Esophagus muscularis mucosa (tissue), 4 donors: ENCODE measurements around the gene GRPEL2. TPM values are rescaled to one million over a fixed set of nuclear protein-coding genes. Genes with fewer than 3 reads are reported as not detected.

Experiments used
- DNase-seq: peaks from one replicate; pipeline ENCODE4 v3.0.0-alpha.2; 2017; ENCODE audit errors: extremely low spot score
- H3K27ac ChIP-seq, 4 donors: fragments of 200-600 bp; sonication (generic); replicated peaks in 1 of 4; 1 replicate in 3 of 4; 2 replicates in 1 of 4; pipeline ENCODE4 v1.5.1; 2016 to 2019; ENCODE audit warnings: mild to moderate bottlenecking in 1 of 4
- H3K27me3 ChIP-seq, 4 donors: fragments of 200-600 bp; sonication (generic); one replicate each; pipeline versions ENCODE4 v1.5.1 to v1.6.0; 2016 to 2019
- H3K36me3 ChIP-seq, 4 donors: fragments of 200-600 bp; sonication (generic); one replicate each; pipeline ENCODE4 v1.5.1; 2016 to 2019
- H3K4me1 ChIP-seq, 4 donors: fragments of 200-600 bp; sonication (generic); one replicate each; pipeline ENCODE4 v1.5.1; 2016 to 2019
- H3K4me3 ChIP-seq, 4 donors: fragments of 200-600 bp; sonication (generic); 1 replicate in 2 of 4; 2 replicates in 2 of 4; pipeline ENCODE4 v1.5.1; 2016 to 2019; ENCODE audit warnings: mild to moderate bottlenecking in 4 of 4, moderate library complexity in 1 of 4
- H3K9me3 ChIP-seq, 4 donors: fragments of 200-600 bp; sonication (generic); 1 replicate in 3 of 4; 2 replicates in 1 of 4; pipeline ENCODE4 v1.5.1; 2016 to 2019
- EP300 ChIP-seq: sonication (generic); formaldehyde crosslinking; IDR thresholded peaks from one replicate; pipeline ENCODE4 v1.6.1; 2017; ENCODE audit warnings: antibody characterized with exemption
- POLR2A ChIP-seq: fragments of 450-650 bp; IDR thresholded peaks from one replicate; pipeline ENCODE4 v1.6.1; 2017; ENCODE audit warnings: antibody characterized with exemption, moderate library complexity, mild to moderate bottlenecking, low read depth
- POLR2AphosphoS5 ChIP-seq, 2 donors: sonication (generic); formaldehyde crosslinking; IDR thresholded peaks; one replicate each; pipeline ENCODE4 v1.6.1; 2017; ENCODE audit warnings: antibody characterized with exemption in 2 of 2
- WGBS: methylation state at CpG from one replicate; pipeline ENCODE4 v1.1.5; 2018; 5-methylcytosine and 5-hydroxymethylcytosine counted together
- intact Hi-C: fragments of 100-400 bp; cut with DNase I; formaldehyde crosslinking; loops from one replicate; pipeline ENCODE4 v1.15.1; 2023
- total RNA-seq, 4 donors: library from RNA; depleted of rRNA; stranded (reverse); fragments of >200 nt; gene quantifications; one replicate each; pipeline versions ENCODE4 v1.1.0 to v1.2.1, GENCODE V29; 2016
- TF ChIP-seq, protein P1 (sequence below), 3 experiments: fragments of 200-600 bp in 2 of 3; fragments of 450-650 bp in 1 of 3; sonication (generic) in 2 of 3; IDR thresholded peaks; one replicate each; pipeline ENCODE4 v1.5.1; 2017 to 2019; ENCODE audit warnings: antibody characterized with exemption in 3 of 3, mild to moderate bottlenecking in 2 of 3, moderate library complexity in 1 of 3

GRPEL2 gene
- total RNA-seq, 4 donors from 2014 or later: 7.8 to 14.9 (median 8.7) TPM

DNA sequence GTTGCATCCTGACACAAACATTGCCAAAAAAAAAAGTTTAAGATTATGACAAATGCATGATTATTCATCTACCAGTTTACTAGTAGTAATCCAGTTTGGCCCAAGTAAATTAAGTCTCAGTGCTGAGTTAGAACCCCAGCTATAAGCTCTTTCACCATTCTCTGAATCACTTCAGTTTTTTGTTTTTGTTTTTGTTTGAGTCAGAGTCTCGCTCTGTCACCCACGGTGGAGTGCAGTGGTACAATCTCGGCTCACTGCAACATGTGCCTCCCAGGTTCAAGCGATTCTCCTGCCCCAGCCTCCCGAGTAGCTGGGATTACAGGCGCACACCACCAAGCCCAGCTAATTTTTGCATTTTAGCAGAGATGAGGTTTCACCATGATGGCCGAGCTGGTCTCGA is 11.1 kb downstream of the GRPEL2 start:
- H3K27me3 ChIP-seq: no peaks in the 10 kb centered on the region
- H3K27ac ChIP-seq: no peak overlapping the region
- peaks cover 10 to 22% (median 17%) of the 10 kb centered on the region in 4 donors for H3K4me1 ChIP-seq
- no peak for DNase-seq
- H3K36me3 ChIP-seq: peaks cover 7 to 39% (median 29%) of the 10 kb centered on the region in 4 donors
- WGBS: 94% methylated on average over 8 of the region's 8 CpGs
- H3K9me3 ChIP-seq: no peaks in the 10 kb centered on the region
- intact Hi-C loops: no loop called here
- H3K4me3 ChIP-seq: no peak overlapping the region
- TF ChIP-seq EP300: no peak
- TF ChIP-seq POLR2AphosphoS5 (IDR thresholded peaks at IDR 0.05): no peak
- no peak for TF ChIP-seq POLR2A
- TF ChIP-seq, protein P1, sequence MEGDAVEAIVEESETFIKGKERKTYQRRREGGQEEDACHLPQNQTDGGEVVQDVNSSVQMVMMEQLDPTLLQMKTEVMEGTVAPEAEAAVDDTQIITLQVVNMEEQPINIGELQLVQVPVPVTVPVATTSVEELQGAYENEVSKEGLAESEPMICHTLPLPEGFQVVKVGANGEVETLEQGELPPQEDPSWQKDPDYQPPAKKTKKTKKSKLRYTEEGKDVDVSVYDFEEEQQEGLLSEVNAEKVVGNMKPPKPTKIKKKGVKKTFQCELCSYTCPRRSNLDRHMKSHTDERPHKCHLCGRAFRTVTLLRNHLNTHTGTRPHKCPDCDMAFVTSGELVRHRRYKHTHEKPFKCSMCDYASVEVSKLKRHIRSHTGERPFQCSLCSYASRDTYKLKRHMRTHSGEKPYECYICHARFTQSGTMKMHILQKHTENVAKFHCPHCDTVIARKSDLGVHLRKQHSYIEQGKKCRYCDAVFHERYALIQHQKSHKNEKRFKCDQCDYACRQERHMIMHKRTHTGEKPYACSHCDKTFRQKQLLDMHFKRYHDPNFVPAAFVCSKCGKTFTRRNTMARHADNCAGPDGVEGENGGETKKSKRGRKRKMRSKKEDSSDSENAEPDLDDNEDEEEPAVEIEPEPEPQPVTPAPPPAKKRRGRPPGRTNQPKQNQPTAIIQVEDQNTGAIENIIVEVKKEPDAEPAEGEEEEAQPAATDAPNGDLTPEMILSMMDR (IDR thresholded peaks at IDR 0.05): no peak

DNA sequence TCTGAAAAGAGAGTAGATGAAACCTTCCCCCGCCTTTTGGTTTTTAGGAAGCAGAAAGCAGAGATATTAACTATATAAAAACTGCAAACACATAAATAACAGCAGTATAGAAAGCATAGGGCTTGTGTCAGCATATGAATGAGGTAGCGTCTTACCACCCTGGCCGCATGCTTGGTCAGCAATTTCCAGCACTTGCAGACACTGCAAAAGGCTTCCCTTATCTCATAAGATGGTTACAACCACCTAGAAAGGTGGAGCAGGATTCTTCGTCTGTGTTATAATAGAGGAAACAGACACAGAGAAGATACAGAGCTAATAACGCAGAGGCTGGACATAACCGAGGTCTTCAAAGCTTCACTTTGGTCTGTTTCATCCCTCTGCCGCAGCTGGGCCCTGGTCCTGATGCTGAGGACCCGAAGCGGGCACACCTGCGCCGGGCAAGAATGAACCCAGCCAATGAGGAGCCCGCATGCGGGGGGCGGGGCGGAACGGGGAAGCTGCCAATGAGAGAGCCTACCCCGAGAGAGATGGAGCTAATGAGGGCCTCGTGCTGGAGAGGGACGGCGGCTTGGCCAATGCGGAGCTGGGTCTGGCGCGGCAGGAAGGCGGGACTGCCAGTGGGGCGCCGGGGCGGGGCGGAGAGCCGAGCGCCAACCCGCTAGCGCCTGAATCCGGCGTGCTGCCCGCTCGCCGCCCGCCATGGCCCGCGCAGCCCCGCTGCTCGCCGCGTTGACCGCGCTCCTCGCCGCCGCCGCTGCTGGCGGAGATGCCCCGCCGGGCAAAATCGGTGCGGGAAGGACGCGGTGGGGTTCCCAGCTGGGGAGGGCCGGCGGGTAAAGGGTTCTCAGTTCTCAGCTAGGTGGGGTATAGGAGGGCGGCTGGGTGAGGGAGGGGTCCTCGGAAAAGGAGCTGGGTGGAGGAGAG is 12.3 kb downstream of the GRPEL2 start, which contains the start of gene PCYOX1L:
Gene PCYOX1L (plus strand): TSS at position 677 of the 924 bp plus-strand sequence. CDS start 23 bp downstream, at position 700.
- TF ChIP-seq, protein P1 (IDR thresholded peaks at IDR 0.05): peak in 1 of 3 experiments; percentile 5
- TF ChIP-seq POLR2AphosphoS5 (IDR thresholded peaks at IDR 0.05) (peak; percentile 48 to 71), EP300 (no peak), POLR2A (no peak)
- Histone ChIP-seq H3K36me3 (peaks cover 0 to 27% (median 17%) of the 10 kb centered on the region in 4 donors), H3K27me3 (no peaks in the 10 kb centered on the region), H3K27ac (peak within 1 kb of the TSS; percentile 72 to 82 (median 75)), H3K9me3 (no peaks in the 10 kb centered on the region), H3K4me1 (peaks cover 10 to 22% (median 17%) of the 10 kb centered on the region in 4 donors), H3K4me3 (peak within 1 kb of the TSS; percentile 66 to 89 (median 77))
- intact Hi-C loops: no loop called here
- DNase-seq: peak; percentile 98
- WGBS: 3% methylated on average over 27 of the region's 61 CpGs

DNA sequence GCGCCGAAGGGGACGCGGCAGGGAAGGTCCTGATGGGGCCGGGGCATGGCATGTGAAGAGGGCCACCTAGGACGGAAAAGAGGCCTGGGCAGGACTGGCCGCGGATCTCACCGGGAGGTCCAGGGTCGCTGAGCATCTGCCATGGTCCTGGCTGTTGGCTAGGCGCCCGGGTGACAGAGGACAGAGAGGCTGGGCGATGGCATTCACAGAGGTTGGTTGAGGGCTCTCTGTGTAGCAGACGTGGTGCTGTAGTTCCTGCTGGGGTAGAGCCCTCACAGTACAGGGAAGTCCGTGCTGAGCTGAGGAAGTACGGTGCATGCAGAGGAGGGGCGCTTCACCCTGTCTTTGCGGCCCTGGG is 13.0 kb downstream of the GRPEL2 start:
- intact Hi-C loops: no loop called here
- Histone ChIP-seq H3K4me3 (peak overlapping the region; percentile 66 to 89 (median 77)), H3K9me3 (no peaks in the 10 kb centered on the region), H3K27ac (peak overlapping the region; percentile 72 to 82 (median 75)), H3K36me3 (peaks cover 0 to 25% (median 13%) of the 10 kb centered on the region in 4 donors), H3K27me3 (no peaks in the 10 kb centered on the region), H3K4me1 (peaks cover 10 to 22% (median 17%) of the 10 kb centered on the region in 4 donors)
- WGBS: 0% methylated on average over 12 of the region's 18 CpGs
- TF ChIP-seq EP300 (no peak), POLR2A (no peak), POLR2AphosphoS5 (IDR thresholded peaks at IDR 0.05) (no peak)
- TF ChIP-seq, protein P1 (IDR thresholded peaks at IDR 0.05): no peak
- DNase-seq: no peak

DNA sequence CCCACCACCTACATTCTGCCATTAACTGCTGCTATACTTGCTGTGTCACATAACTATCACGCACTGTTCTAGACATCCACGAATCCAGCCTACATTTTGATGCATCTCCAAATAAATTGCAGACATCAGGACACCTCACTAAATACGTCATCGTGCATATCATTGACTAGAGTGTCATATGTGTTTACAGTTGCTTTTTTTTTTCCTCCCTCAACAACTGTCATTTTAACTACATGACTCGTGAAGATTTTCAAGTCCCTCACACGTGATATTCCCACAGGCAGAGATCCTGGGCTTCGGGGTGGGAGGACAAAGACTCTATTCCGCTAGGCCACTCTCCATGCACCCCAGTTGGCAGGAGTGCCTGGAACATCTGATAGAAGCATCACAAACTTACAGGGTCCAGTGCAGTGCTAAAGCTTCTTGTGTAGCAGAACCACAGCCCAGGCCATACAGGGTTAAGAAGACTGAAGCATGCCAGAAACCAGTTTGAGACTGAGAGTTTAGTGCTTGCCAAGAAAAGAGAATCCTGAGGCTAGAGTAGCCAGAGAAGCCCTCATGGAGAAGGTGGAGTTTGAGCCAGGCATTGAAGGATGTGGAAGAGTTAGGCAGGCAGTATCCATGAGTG is 13.7 kb downstream of the GRPEL2 start:
- Histone ChIP-seq H3K27ac (peak overlapping the region in 1 of 4 donors; percentile 10), H3K36me3 (peaks cover 0 to 18% (median 10%) of the 10 kb centered on the region in 4 donors), H3K27me3 (no peaks in the 10 kb centered on the region), H3K9me3 (no peaks in the 10 kb centered on the region), H3K4me1 (peaks cover 10 to 22% (median 17%) of the 10 kb centered on the region in 4 donors), H3K4me3 (no peak overlapping the region)
- intact Hi-C loops: no loop called here
- 82% methylated on average over 8 of the region's 8 CpGs for WGBS
- no peak for TF ChIP-seq POLR2A
- TF ChIP-seq EP300: no peak
- TF ChIP-seq, protein P1 (IDR thresholded peaks at IDR 0.05): no peak
- TF ChIP-seq POLR2AphosphoS5 (IDR thresholded peaks at IDR 0.05): no peak
- no peak for DNase-seq
